NCI-H524 (cell line): ENCODE data around the gene ZMYND8.
A peak's percentile ranks its signal among the peaks of the same experiment; 100 is the strongest.
"Not testable (repeated sequence)": the region's sequence is repeated elsewhere in the genome, so short reads cannot be mapped to it uniquely, and the experiment has no call there.

Source experiments
- DNase-seq, 2 experiments: peaks; one replicate each; lab custom pipeline; 2025; lab: John Stamatoyannopoulos, UW

Gene ZMYND8

GRCh38 chr20:47225458-47225857, 131.0 kb downstream of the ZMYND8 start:
- DNase-seq: no peak

- no peak for DNase-seq
Measured at GRCh38 chr20:47224857-47225256, 131.6 kb downstream of the ZMYND8 start.

- DNase-seq: no peak
Measured at GRCh38 chr20:47224300-47224791, 132.2 kb downstream of the ZMYND8 start.

- no peak for DNase-seq
Measured at GRCh38 chr20:47223896-47224295, 132.6 kb downstream of the ZMYND8 start.

- DNase-seq: no peak
Measured at GRCh38 chr20:47222468-47223119, 133.9 kb downstream of the ZMYND8 start.

GRCh38 chr20:47221036-47221625, 135.4 kb downstream of the ZMYND8 start:
- no peak for DNase-seq

GRCh38 chr20:47220161-47220582, 136.3 kb downstream of the ZMYND8 start:
- peak in 1 of 2 experiments; percentile 44 for DNase-seq

- no peak for DNase-seq
Measured at GRCh38 chr20:47217482-47218446, 138.7 kb downstream of the ZMYND8 start.

GRCh38 chr20:47216819-47217410, 139.6 kb downstream of the ZMYND8 start:
- no peak for DNase-seq

GRCh38 chr20:47215653-47216397, 140.7 kb downstream of the ZMYND8 start:
- DNase-seq: no peak

GRCh38 chr20:47213966-47214365, 142.5 kb downstream of the ZMYND8 start:
- DNase-seq: no peak

- DNase-seq: no peak
Measured at GRCh38 chr20:47212606-47213207, 143.8 kb downstream of the ZMYND8 start.

- DNase-seq: no peak
Measured at GRCh38 chr20:47211036-47211435, 145.5 kb downstream of the ZMYND8 start.

GRCh38 chr20:47210470-47210869, 146.0 kb downstream of the ZMYND8 start:
- no peak for DNase-seq

- no peak for DNase-seq
Measured at GRCh38 chr20:47209982-47210381, 146.5 kb downstream of the ZMYND8 start.

- DNase-seq: peak in 1 of 2 experiments; percentile 29
Measured at GRCh38 chr20:47208534-47209174, 147.8 kb downstream of the ZMYND8 start.

- no peak for DNase-seq
Measured at GRCh38 chr20:47206962-47207641, 149.4 kb downstream of the ZMYND8 start.

- DNase-seq: not testable (repeated sequence)
Measured at GRCh38 chr20:47206552-47206951, 149.9 kb downstream of the ZMYND8 start.

GRCh38 chr20:47205577-47206123, 150.8 kb downstream of the ZMYND8 start:
- peak; percentile 78 to 86 for DNase-seq

GRCh38 chr20:47204850-47205122, 151.7 kb downstream of the ZMYND8 start:
- not testable (repeated sequence) for DNase-seq
